ENCODE results near the gene CDC37L1.

DNA sequence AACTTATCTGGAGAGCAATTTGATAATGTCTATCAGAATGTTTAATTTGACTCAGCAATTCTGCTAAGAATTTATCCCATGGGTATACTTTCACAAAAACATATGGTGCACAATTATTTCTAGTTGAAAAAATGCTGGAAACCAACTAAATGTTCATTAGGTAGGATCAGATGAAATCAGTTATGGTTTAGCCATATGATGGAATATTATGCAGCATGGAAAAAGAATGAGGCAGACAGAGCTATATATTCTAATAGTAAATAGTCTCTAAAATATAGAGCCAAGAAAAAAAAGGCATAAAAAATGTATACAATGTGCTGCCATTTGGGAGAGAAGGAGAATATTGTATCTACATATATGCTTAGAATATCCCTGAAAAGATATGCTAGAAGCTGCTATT, 9.5 kb upstream of the CDC37L1 start:
- TF ChIP-seq EP300 (IDR thresholded peaks at IDR 0.05; ENCODE audit: borderline replicate concordance) (no peak), TEAD4 (IDR thresholded peaks at IDR 0.05) (no peak), RAD21 (IDR thresholded peaks at IDR 0.05; ENCODE audit: low read depth) (no peak), TCF12 (IDR thresholded peaks at IDR 0.05; ENCODE audit: low read depth) (no peak), ZBTB7A (IDR thresholded peaks at IDR 0.05; ENCODE audit: low read depth) (no peak), YY1 (IDR thresholded peaks at IDR 0.05; ENCODE audit: low read depth) (no peak), TAF1 (IDR thresholded peaks at IDR 0.05; ENCODE audit: low read depth) (no peak), CEBPB (IDR thresholded peaks at IDR 0.05) (no peak)
- TF ChIP-seq, protein P1, sequence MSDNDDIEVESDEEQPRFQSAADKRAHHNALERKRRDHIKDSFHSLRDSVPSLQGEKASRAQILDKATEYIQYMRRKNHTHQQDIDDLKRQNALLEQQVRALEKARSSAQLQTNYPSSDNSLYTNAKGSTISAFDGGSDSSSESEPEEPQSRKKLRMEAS (IDR thresholded peaks at IDR 0.05) = no peak
- TF ChIP-seq, protein P2, sequence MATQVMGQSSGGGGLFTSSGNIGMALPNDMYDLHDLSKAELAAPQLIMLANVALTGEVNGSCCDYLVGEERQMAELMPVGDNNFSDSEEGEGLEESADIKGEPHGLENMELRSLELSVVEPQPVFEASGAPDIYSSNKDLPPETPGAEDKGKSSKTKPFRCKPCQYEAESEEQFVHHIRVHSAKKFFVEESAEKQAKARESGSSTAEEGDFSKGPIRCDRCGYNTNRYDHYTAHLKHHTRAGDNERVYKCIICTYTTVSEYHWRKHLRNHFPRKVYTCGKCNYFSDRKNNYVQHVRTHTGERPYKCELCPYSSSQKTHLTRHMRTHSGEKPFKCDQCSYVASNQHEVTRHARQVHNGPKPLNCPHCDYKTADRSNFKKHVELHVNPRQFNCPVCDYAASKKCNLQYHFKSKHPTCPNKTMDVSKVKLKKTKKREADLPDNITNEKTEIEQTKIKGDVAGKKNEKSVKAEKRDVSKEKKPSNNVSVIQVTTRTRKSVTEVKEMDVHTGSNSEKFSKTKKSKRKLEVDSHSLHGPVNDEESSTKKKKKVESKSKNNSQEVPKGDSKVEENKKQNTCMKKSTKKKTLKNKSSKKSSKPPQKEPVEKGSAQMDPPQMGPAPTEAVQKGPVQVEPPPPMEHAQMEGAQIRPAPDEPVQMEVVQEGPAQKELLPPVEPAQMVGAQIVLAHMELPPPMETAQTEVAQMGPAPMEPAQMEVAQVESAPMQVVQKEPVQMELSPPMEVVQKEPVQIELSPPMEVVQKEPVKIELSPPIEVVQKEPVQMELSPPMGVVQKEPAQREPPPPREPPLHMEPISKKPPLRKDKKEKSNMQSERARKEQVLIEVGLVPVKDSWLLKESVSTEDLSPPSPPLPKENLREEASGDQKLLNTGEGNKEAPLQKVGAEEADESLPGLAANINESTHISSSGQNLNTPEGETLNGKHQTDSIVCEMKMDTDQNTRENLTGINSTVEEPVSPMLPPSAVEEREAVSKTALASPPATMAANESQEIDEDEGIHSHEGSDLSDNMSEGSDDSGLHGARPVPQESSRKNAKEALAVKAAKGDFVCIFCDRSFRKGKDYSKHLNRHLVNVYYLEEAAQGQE (IDR thresholded peaks at IDR 0.05; ENCODE audit: low read depth) = no peak

All from Ishikawa (cell line).